GM12891 (cell line): ENCODE data around the gene ENTPD1.

ENCODE experiments used
- POLR2A ChIP-seq: IDR thresholded peaks from 2 replicates; pipeline ENCODE4 v1.6.1; 2011; ENCODE audit warnings: low read depth, low read length, control low read depth
- POLR2AphosphoS5 ChIP-seq: IDR thresholded peaks from 2 replicates; pipeline ENCODE4 v1.6.1; 2011; ENCODE audit warnings: low read depth, low read length, control low read depth

- TF ChIP-seq POLR2A, result no peak; the same call in 1 of the 2 replicates
- TF ChIP-seq POLR2AphosphoS5, result no peak; the same call in 1 of the 2 replicates
Observed at GRCh38 chr10:95836610-95837355, 80.8 kb downstream of the ENTPD1 start.
